Right cardiac atrium (tissue), 5 donors: ENCODE data around the gene USP17L24. TPM values are rescaled to one million over a fixed set of nuclear protein-coding genes. Genes with fewer than 3 reads are reported as not detected.

Experiments used
- polyA plus RNA-seq: library from polyadenylated mRNA; stranded (reverse); fragments of 200-250 nt; gene quantifications from one replicate; pipeline ENCODE4 v1.2.3, GENCODE V29; 2013
- total RNA-seq, 4 donors: library from RNA; stranded (reverse); fragmentation: NEBNext Ultra II Directional; extraction: Animal tissue kit (Norgen Biotek cat#: 25700); gene quantifications; one replicate each; pipeline ENCODE4 v1.2.1, GENCODE V29; 2021
- donor health status: healthy with polysubstance abuse.
- donor health status: DM: no; HTN: yes; CAD: no.
- donor health status: DM: no; HTN: no; CAD: no.
- donor health status: DM: no; HTN: yes; CAD: no; lungs with severe emphysema.
- donor health status: DM: yes; HTN: yes; CAD: no.

The USP17L24 gene
- total and polyA plus RNA-seq, 5 donors: not detected

Other genes with a start within 250 kb of the USP17L24 start
- gene FAM90A26, start 154.8 kb upstream of the USP17L24 start, total RNA-seq: not detected
- not detected for gene FAM90A26, start 154.8 kb upstream of the USP17L24 start, polyA plus RNA-seq
- not detected for gene USP17L10, start 114.5 kb upstream of the USP17L24 start, total RNA-seq
- not detected for gene USP17L10, start 114.5 kb upstream of the USP17L24 start, polyA plus RNA-seq
- gene USP17L11, start 109.8 kb upstream of the USP17L24 start, total RNA-seq: not detected
- not detected for gene USP17L11, start 109.8 kb upstream of the USP17L24 start, polyA plus RNA-seq
- not detected for gene USP17L12, start 105.0 kb upstream of the USP17L24 start, total RNA-seq
- gene USP17L12, start 105.0 kb upstream of the USP17L24 start, polyA plus RNA-seq: not detected
- not detected for gene USP17L13, start 100.3 kb upstream of the USP17L24 start, total RNA-seq
- not detected for gene USP17L13, start 100.3 kb upstream of the USP17L24 start, polyA plus RNA-seq
- gene USP17L15, start 90.8 kb upstream of the USP17L24 start, total RNA-seq: not detected
- not detected for gene USP17L15, start 90.8 kb upstream of the USP17L24 start, polyA plus RNA-seq
- gene USP17L17, start 81.3 kb upstream of the USP17L24 start, total RNA-seq: not detected
- not detected for gene USP17L17, start 81.3 kb upstream of the USP17L24 start, polyA plus RNA-seq
- not detected for gene USP17L18, start 76.5 kb upstream of the USP17L24 start, total RNA-seq
- gene USP17L18, start 76.5 kb upstream of the USP17L24 start, polyA plus RNA-seq: not detected
- gene USP17L19, start 71.8 kb upstream of the USP17L24 start, total RNA-seq: not detected
- not detected for gene USP17L19, start 71.8 kb upstream of the USP17L24 start, polyA plus RNA-seq
- gene USP17L20, start 67.0 kb upstream of the USP17L24 start, total RNA-seq: not detected
- gene USP17L20, start 67.0 kb upstream of the USP17L24 start, polyA plus RNA-seq: not detected
- not detected for gene USP17L21, start 62.3 kb upstream of the USP17L24 start, total RNA-seq
- not detected for gene USP17L21, start 62.3 kb upstream of the USP17L24 start, polyA plus RNA-seq
- not detected for gene USP17L22, start 57.5 kb upstream of the USP17L24 start, total RNA-seq
- not detected for gene USP17L22, start 57.5 kb upstream of the USP17L24 start, polyA plus RNA-seq
- gene USP17L25, start 4.7 kb downstream of the USP17L24 start, total RNA-seq: not detected
- not detected for gene USP17L25, start 4.7 kb downstream of the USP17L24 start, polyA plus RNA-seq
- gene USP17L26, start 9.5 kb downstream of the USP17L24 start, total RNA-seq: not detected
- not detected for gene USP17L26, start 9.5 kb downstream of the USP17L24 start, polyA plus RNA-seq
- gene USP17L5, start 14.2 kb downstream of the USP17L24 start, total RNA-seq: not detected
- not detected for gene USP17L5, start 14.2 kb downstream of the USP17L24 start, polyA plus RNA-seq
- gene USP17L27, start 19.0 kb downstream of the USP17L24 start, total RNA-seq: not detected
- not detected for gene USP17L27, start 19.0 kb downstream of the USP17L24 start, polyA plus RNA-seq
- gene USP17L28, start 23.7 kb downstream of the USP17L24 start, total RNA-seq: not detected
- not detected for gene USP17L28, start 23.7 kb downstream of the USP17L24 start, polyA plus RNA-seq
- not detected for gene USP17L29, start 28.5 kb downstream of the USP17L24 start, total RNA-seq
- gene USP17L29, start 28.5 kb downstream of the USP17L24 start, polyA plus RNA-seq: not detected
- gene USP17L30, start 38.0 kb downstream of the USP17L24 start, total RNA-seq: not detected
- not detected for gene USP17L30, start 38.0 kb downstream of the USP17L24 start, polyA plus RNA-seq
- not detected for gene DEFB131A, start 119.2 kb downstream of the USP17L24 start, total RNA-seq
- gene DEFB131A, start 119.2 kb downstream of the USP17L24 start, polyA plus RNA-seq: not detected